ENCODE results near the gene SLC8A2. TPM values are rescaled to one million over a fixed set of nuclear protein-coding genes. Genes with fewer than 3 reads are reported as not detected.

Gene SLC8A2
- total RNA-seq, 3 donors from 2014 or later (not counting 1 experiment from before 2014, with no cell fraction given) = 0.20 TPM; not detected in 2

GRCh38 chr19:47495478-47496372 is 24.0 kb upstream of the SLC8A2 start:
- Histone ChIP-seq H3K4me1 (ENCODE audit: control insufficient read depth, insufficient read depth, low read length) (peaks cover 36% of the 10 kb centered on the region), H3K9me3 (ENCODE audit: control insufficient read depth, insufficient read depth, low read length) (no peaks in the 10 kb centered on the region), H3K27ac (ENCODE audit: low read length) (no peak overlapping the region), H3K27me3 (ENCODE audit: control insufficient read depth, insufficient read depth, low read length) (no peaks in the 10 kb centered on the region), H3K36me3 (ENCODE audit: control insufficient read depth, insufficient read depth, low read length) (peaks cover 41% of the 10 kb centered on the region), H3K4me3 (ENCODE audit: low read length) (no peak overlapping the region)
- Mint-ChIP-seq H3K27ac (peak overlapping the region; percentile 32 to 34), H3K9me3 (no peaks in the 10 kb centered on the region), H3K4me3 (peak overlapping the region; percentile 6), H3K27me3 (ENCODE audit: low read depth in 2 of 2) (no peaks in the 10 kb centered on the region), H3K4me1 (peaks cover 7 to 24% of the 10 kb centered on the region in 2 donors), H3K36me3 (no peaks in the 10 kb centered on the region)
- DNase-seq (no peak), ATAC-seq (no peak)
- WGBS (ENCODE audit: insufficient coverage) = 70% methylated on average over 17 of the region's 17 CpGs
- intact Hi-C loops (cut with micrococcal nuclease) = no loop called here
- no peak for TF ChIP-seq CTCF (IDR thresholded peaks at IDR 0.05)

GRCh38 chr19:47494729-47495128 is 23.0 kb upstream of the SLC8A2 start:
- H3K36me3 Mint-ChIP-seq = no peaks in the 10 kb centered on the region
- peaks cover 36% of the 10 kb centered on the region for H3K36me3 ChIP-seq (ENCODE audit: control insufficient read depth, insufficient read depth, low read length)

GRCh38 chr19:47494211-47494547 is 22.5 kb upstream of the SLC8A2 start:
- Mint-ChIP-seq H3K36me3 (no peaks in the 10 kb centered on the region), H3K9me3 (no peaks in the 10 kb centered on the region), H3K4me1 (peaks cover 7 to 34% of the 10 kb centered on the region in 2 donors), H3K4me3 (no peak overlapping the region), H3K27me3 (ENCODE audit: low read depth in 2 of 2) (no peaks in the 10 kb centered on the region), H3K27ac (peak overlapping the region in 1 of 2 donors; percentile 14)
- no peaks in the 10 kb centered on the region for H3K9me3 ChIP-seq (ENCODE audit: control insufficient read depth, insufficient read depth, low read length)
- H3K27me3 ChIP-seq (ENCODE audit: control insufficient read depth, insufficient read depth, low read length) = no peaks in the 10 kb centered on the region
- DNase-seq = no peak
- no peak overlapping the region for H3K27ac ChIP-seq (ENCODE audit: low read length)
- H3K36me3 ChIP-seq (ENCODE audit: control insufficient read depth, insufficient read depth, low read length) = peaks cover 36% of the 10 kb centered on the region
- no peak for TF ChIP-seq CTCF (IDR thresholded peaks at IDR 0.05)
- intact Hi-C loops (cut with micrococcal nuclease) = no loop called here
- no peak overlapping the region for H3K4me3 ChIP-seq (ENCODE audit: low read length)
- 90% methylated on average over 5 of the region's 5 CpGs for whole genome bisulfite sequencing (ENCODE audit: insufficient coverage)
- H3K4me1 ChIP-seq (ENCODE audit: control insufficient read depth, insufficient read depth, low read length) = peaks cover 36% of the 10 kb centered on the region
- ATAC-seq = no peak

More at GRCh38 chr19:47494729-47495128, 23.0 kb upstream of the SLC8A2 start:
- Mint-ChIP-seq H3K4me3 (no peak overlapping the region), H3K27me3 (ENCODE audit: low read depth in 2 of 2) (no peaks in the 10 kb centered on the region), H3K4me1 (peaks cover 7 to 33% of the 10 kb centered on the region in 2 donors), H3K9me3 (no peaks in the 10 kb centered on the region), H3K27ac (peak overlapping the region in 1 of 2 donors; percentile 34)
- intact Hi-C loops (cut with micrococcal nuclease) = no loop called here
- no peaks in the 10 kb centered on the region for H3K27me3 ChIP-seq (ENCODE audit: control insufficient read depth, insufficient read depth, low read length)
- no peak overlapping the region for H3K27ac ChIP-seq (ENCODE audit: low read length)
- no peak overlapping the region for H3K4me3 ChIP-seq (ENCODE audit: low read length)
- TF ChIP-seq CTCF (IDR thresholded peaks at IDR 0.05) = no peak
- DNase-seq (no peak), ATAC-seq (no peak)
- H3K9me3 ChIP-seq (ENCODE audit: control insufficient read depth, insufficient read depth, low read length) = no peaks in the 10 kb centered on the region
- 27% methylated on average over 9 of the region's 9 CpGs for WGBS (ENCODE audit: insufficient coverage)
- peaks cover 36% of the 10 kb centered on the region for H3K4me1 ChIP-seq (ENCODE audit: control insufficient read depth, insufficient read depth, low read length)
